NB4 (cell line): ENCODE measurements around the gene CTNNA3.

Source experiments
- CTCF ChIP-seq: IDR thresholded peaks from one replicate; pipeline ENCODE4 v1.5.1; 2012; ENCODE audit warnings: low read depth, low read length
- MAX ChIP-seq: IDR thresholded peaks from 2 replicates; pipeline ENCODE4 v1.6.1; 2011; ENCODE audit warnings: low read depth, low read length
- POLR2A ChIP-seq: IDR thresholded peaks from 2 replicates; pipeline ENCODE4 v1.6.1; 2011; ENCODE audit warnings: mild to moderate bottlenecking; ENCODE audit not compliant: insufficient read length; ENCODE audit errors: extremely low read depth

- TF ChIP-seq CTCF (no peak), POLR2A (no peak), MAX (no peak)
Observed at GRCh38 chr10:67299761-67300160, 396.2 kb downstream of the CTNNA3 start.
